DMS114 treated with DMSO at 0.1 percent for 48 hours (cell line): ENCODE measurements around the gene MRPL18.
"Not testable (repeated sequence)": the region's sequence is repeated elsewhere in the genome, so short reads cannot be mapped to it uniquely, and the experiment has no call there.

Source experiments
- DNase-seq: peaks from one replicate; lab custom pipeline; 2025; ENCODE audit not compliant: unreplicated experiment; lab: John Stamatoyannopoulos, UW

The MRPL18 gene

DNA sequence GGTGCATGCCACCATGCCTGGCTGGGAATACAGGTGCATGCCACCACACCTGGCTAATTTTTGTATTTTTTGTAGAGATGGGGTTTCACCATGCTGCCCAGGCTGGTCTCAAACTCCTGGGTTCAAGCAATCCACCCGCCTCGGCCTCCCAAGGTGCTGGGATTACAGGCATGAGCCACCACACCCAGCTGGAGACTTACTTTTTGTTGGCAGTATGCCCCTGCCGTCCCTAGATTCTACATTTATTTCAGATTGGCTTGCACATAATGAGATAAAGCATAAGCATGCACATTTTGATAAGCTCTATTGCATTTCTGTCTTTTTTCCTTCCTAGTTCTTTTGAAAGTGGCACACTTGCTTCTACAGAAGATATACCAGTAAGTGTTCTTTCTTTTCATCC lies 26.5 kb downstream of the MRPL18 start:
- not testable (repeated sequence) for DNase-seq

DNA sequence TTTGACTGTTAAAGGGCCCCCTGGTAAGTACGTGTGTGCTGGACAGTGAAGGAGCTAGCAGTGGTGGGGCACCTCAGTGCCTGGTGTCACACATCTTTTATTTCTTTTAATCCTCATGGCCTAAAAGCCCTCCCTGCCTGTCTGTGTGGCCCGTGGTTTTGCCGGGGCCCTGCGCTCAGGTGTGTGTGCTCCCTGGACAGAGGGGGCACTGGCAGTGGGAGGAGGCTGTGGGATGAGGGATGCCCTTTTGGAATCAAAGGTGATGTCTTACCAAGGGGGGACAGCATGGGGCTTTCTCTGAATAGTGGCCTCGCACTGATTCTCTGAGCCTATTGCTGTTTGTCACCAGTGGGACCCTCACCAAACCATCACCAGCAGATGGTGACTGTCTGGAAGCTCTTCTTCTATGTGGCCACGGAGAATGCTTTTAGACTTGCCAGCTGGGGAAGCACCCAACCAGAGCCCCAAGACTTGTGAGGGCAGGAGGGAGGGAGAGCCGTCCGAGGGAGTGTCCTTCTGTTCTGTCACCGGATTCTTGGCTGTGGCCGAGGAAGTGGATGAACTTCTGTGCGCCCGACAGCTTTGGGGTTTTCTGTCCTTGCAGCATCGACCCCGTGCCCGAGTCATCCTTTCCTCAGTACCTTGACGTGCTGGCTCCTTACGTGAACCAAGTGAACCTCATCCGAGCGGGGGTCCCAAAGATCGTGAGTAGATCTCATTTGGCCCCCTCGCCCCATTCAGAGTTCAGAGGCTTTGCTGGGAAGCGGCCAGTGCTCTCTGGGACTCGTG lies 27.9 kb downstream of the MRPL18 start:
- no peak for DNase-seq

DNA sequence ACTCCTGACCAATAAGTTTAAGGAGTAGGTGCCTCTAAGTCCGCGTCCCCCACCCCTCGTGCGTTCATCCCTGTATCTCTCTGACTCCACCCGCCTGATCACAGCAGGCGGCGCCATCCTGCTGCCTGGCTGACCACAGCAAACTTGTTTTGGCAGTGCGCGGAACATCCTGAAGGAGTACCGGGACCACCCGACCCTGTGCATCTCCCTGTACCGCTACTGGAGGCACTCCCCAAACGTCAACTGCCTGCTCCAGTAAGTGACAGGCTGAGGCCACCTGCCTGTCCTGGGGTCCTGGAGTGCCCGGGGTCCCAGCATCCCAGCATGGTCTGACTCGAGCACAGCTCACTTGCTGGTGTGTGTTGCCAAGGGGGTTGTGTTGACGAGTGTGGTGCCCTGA lies 28.8 kb downstream of the MRPL18 start:
- no peak for DNase-seq

DNA sequence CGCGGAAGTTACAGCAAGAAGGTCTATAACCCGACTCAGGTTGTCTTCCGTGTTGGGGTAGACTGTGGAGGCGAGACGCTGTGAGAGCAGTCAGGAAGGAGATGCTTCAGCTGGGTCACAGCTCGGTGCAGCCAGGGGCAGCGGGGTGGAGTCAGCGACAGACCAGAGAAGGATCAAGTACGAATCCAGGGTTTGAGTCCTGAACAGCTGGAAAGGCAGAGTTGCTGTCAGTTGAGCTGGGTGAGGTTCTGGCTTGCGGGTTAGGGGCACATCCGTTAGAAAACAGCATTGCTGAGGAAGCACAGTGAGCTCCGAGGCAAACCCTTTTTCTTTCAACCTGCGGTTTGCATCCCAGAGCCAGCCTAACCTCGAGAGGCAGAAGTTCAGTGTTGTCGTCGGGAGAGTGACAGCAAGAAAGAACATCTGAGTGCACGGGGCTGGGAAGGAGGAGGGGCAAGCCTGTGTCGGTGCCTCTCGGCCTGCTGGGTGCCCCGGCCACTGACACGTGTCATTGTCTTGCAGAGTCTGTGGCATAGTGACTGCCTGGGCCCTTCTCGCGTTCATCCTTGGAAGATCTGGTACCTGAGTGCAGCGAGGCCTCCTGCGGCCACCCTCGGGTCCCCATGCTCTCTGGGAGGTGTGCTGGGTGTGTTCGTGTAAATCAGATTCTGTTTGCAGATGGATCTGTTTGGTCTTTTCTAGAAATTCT lies 29.8 kb downstream of the MRPL18 start:
- no peak for DNase-seq

DNA sequence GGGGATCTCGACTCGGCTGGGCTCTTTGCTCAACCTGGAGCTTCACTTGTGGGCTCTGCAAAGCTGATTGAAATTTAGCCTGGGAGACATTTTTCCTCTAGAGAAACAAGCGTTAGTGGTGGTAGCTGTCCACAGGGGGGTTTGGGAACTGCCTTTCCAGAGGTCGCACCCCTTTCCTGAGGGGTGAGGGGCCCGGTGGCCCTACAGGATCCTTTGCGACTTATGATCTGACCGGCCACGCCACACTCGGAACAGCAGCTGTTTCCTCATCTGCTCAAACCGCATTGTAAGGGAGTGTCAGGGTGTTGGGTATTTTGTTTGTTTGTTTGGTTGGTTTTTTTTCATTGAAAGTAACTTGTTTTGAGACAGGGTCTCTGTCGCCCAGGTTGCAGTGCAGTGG lies 30.9 kb downstream of the MRPL18 start:
- no peak for DNase-seq

DNA sequence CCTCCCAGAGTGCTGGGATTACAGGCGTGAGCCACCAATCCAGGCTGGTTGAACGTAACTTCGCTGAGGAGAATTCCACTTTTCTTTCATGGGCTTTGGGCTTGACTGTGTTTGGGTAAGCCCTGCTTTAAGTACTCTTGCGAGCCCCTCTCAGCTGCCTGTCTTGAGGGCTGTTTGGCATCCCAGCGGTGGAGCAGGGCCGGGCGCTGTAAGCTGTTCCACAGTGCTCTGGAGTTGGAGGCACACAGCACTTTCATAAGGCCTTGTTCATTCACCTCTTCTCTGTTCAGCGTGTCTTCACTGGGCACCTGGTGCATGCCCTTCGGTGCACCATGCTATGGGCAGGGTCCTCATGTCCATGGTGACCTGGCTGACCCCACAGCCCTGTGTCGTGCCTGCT lies 31.5 kb downstream of the MRPL18 start:
- DNase-seq, result no peak

DNA sequence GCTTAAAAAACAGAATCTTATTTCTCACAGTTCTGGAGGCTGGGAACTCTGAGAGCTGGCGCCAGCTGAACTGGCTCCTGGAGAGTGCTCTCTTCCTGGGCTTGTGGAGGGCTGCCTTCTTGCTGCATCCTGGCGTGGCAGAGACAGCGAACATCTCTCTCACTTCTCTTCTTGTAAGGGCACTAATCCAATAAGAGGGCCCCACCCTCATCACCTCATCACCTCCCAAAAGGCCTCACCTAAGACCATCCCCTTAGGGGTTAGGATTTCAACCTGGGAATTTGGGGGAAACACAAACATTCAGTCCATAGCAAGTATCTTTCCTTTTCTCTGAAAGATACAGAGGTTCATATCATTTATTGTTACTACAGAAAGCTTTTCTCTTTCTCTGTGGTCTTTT lies 33.7 kb downstream of the MRPL18 start:
- DNase-seq, result no peak

DNA sequence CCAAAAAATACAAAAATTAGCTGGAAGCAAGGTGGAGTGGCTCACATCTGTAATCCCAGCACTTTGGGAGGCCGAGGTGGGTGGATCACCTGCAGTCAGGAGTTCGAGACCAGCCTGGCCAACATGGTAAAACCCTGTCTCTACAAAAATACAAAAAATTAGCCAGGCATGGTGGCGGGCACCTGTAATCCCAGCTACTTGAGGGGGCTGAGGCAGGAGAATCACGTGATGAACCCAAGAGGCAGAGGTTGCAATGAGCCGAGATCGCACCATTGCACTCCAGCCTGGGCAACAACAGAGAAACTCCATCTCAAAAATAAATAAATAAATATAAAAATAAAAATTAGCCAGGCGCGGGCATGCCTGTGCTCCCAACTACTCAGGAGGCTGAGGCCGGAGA lies 34.4 kb downstream of the MRPL18 start:
- DNase-seq, result not testable (repeated sequence)

DNA sequence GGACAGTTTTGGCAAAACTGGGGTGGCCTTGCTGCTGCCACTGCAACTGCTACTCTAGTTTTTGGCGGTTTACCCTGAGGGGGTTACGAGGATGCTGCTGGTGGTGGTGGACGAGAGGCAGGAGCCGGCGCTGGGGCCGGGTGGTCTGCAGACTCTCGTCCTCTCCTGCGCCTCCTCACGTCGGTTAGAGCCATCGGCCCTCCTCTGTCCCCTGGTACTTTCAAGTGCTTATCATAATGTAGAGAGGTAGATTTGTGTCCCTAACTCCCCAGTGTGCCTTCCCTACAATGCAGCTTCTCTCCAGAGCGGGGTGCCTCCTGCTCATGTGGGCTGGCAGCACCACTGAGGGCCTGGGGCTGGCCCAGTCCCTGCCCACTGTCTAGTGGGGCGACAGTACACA lies 35.7 kb downstream of the MRPL18 start:
- no peak for DNase-seq

DNA sequence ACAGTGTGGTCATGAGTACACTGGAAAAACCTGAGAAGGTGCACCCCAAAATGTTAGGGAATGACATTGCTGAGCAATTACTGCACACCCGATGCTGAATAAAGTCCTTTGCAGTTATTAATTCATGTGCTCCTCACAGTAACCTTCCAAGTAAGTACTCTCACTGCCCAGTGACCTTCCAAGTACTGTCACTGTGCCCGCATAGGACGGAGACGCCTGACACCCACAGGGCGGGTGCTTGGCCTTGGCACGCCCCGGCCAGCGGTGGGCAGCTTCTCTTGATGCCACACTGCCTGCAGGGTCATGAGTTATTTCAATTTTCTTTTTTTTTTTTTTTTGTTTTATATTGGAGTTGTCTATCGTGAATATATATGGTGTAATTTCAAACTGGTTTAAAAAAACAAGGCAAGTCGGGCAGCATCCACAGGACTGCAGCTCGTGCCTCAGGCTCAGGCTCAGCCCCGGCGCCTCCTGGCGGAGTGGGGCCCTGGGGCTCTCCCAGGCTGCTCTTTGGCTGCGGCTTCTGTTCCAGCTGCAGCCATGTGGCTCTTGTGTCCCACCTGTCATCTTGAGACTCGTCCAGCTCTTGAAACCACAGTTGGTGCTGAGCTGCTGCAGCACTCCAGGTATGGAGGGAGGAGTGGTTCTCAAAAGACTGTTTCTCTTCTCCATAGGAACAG lies 36.8 kb downstream of the MRPL18 start:
- DNase-seq, result no peak

DNA sequence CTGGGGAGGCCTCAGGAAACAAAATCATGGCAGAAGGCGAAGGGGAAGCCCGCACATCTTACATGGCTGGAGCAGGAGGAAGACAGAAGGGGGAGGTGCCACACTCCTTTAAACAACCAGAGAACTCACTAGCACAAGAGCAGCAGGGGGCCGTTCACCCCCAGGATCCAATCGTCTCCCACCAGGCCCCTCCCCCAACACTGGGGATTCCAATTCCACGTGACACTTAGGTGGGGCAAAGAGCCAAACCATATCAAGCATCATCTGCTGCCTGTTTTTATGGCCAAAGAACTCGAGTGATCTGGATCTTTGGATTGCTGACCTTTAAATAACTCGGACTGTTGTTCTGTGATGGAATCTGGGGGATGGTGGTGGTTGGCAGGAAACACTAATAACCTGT lies 37.8 kb downstream of the MRPL18 start:
- DNase-seq, result no peak

DNA sequence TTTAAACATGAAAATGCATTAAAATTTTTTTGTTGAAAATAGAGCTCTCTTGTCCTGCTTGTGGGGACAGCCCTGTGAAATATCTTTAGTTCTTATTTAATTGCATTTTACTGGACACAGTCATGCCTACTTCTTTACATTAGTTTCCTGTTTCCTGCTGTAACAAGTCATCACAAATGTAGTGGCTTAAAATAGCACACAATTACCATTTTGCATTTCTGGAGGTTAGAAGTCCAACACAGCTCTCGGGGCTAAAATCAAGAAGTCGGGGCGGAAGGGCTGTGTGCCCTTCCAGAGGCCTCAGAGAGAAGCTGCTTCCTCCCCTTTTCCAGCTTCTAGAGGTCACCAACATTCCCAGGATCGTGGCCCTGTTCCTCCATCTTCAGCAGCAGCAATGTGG lies 39.3 kb downstream of the MRPL18 start:
- DNase-seq, result no peak

DNA sequence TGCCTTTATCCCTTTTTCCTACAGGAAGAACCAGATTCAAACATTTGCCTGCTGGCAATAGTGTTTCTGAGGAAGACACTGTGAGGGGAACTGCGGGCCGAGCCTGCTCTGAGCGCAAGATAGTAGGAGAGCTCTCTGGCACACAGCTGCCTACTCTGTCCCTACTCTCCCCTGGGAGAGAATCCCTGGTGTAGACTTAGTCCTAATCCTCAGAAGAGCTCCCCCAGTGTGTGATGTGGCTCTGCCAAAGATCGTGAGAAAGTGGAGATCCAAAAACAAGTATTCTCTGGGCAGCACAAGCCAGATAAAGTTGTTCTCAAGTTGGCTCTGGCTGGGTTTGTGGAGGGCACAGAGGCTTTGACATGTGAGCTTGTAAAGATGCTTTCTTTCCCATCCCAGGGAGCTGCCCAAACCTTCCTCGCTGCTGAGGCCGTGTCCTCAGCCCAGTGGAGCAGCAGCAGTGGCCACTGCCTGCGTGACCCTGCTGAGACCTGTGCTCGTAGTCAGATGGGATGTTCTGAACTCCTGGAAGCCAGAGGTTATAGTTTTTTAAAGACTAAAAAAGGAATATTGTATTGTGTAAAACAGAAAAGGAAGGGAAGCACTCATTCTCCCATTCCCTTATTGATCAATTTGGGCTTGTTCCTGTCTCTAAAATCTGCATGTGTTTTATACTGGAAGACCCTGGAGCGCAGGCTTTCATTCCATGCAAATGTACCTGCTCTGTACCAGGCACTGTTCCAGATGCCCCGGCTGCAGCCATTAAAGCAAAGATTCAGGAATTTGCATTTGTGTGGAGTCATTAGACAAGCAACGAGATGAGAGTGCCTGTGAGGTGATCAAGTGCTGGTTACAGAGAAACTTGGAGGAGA lies 40.5 kb downstream of the MRPL18 start:
- no peak for DNase-seq

DNA sequence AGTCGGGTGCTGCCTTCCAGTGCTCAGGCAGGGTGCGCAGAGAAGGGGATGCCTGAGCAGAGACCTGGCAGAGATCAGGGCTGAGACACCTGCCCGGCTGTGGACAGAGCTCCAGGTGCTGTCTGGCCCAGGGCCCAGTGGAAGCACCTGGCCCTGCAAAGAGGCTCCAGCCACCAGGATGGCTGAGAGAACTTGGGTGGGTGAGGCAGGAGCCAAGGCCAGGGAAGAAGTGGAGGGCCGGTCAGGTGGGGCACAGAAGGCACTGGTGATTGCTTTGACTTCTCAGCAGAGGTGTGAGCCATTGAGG lies 41.1 kb downstream of the MRPL18 start:
- no peak for DNase-seq

DNA sequence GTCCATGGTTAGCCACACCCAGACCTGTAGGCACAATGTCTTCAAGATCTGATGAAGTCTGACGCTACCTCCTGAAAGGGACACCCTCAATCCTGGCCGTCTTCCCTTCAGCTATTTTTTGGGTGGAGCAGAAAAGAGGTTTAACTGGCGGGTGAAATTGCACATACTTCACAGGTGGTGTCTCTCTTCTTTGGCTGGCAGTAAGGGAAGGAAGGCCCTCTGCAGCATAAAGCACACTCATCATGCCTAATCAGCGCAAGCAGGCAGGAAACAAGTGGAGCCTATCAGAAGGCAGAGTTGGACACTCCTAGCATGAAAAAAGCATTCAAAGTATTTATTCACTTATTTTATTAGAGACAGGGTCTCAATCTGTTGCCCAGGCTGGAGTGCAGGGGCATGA lies 42.7 kb downstream of the MRPL18 start:
- no peak for DNase-seq

DNA sequence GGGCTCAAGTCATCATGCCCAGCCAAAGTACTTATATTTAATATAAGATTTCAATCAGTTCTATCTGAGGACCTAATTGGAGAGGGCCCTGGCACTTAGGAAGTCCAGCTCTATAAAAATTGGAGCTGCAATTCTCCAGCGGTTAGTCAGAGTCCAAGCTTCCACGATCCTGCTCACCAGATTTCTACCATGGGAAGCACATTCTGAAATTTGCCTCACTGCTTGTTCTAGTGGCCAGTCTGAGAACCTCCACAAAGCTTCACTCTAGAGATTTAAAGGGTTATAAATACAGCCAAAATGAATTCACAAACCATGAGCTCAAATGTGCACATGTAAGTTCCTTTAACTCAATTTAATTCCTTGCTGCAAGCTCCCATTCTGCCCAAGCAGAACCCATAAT lies 43.3 kb downstream of the MRPL18 start:
- no peak for DNase-seq

DNA sequence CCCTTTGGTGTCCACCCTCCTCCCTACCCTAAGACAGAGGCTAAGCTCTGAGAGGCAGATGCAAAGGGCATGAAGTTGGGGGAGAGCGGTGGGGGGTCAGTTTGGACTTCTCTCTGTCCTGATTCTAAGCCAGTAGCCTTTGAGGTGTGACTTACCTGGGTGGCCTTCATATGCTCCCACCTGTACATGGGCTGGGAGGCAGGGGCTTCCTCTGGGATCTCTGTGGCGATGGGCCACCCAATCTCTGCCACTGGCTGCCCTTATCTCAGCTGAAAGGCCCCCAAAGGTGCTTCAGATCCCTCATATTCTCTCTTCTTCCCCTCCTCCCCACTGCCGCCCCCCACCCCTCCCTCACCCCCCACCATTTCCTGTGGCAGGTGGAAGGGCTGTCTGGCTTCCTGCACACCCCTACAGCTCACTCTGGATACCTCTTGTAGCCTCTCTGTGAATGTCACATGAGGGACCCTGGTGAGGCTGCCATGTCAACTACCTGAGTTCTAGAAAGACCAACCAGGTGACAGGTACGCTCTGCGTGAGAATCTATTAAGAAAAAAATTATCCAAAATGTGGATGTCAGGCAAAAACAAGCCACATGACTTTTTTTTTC lies 43.8 kb downstream of the MRPL18 start:
- no peak for DNase-seq

DNA sequence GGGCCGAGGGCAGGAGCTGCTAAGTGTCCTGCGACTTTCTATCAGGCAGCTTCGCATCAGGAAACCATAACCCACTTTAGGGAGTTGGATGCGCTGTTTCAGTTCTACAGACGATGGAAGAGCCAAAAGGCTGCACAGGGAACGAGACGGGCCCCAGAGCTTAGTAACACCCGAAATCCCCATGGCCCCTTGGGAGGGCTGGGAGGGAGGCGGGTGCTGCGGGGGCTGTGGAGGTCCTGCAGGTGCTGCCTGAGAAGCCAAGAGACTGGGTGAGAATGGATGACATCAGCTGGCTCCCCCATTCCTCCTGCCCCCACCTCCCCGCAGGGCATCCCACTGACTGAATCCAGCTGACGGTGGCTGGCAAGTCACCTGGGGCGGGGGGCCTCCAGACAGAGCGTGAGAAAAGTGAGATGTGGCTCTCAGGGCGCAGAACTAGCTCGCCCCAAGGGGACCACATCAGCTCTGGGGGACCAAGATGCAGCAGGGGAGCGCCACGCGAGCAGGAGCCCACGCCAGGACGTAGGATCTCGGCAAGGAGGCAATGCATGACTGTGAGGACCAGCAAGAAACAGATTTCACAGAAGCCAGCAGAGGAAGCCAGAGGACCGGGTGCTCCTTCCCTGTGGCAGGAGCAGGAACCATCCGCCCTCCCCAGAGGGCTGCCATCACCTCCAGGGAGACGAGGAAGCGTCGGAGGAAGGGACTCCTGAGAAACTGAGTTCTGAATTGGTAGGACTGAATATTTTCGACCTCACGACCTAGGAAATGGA lies 46.6 kb downstream of the MRPL18 start:
- DNase-seq, result no peak

DNA sequence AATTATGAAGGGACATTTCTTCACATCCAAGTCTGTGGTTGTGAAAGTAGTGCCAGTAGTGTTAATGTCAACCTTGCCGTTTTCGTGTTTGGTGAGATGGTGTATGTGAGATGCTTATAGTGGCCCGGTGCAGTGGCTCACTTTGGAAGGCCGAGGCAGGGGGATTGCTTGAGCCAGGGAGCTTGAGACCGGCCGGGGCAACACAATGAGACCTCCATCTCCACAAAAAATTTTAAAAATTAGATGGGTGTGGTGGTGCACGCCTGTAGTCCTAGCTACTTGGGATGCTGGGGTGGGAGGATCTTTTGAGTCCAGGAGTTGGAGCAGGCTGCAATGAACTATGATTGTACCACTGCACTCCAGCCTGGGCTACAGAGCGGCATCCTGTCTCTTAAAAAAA lies 47.2 kb downstream of the MRPL18 start:
- no peak for DNase-seq

DNA sequence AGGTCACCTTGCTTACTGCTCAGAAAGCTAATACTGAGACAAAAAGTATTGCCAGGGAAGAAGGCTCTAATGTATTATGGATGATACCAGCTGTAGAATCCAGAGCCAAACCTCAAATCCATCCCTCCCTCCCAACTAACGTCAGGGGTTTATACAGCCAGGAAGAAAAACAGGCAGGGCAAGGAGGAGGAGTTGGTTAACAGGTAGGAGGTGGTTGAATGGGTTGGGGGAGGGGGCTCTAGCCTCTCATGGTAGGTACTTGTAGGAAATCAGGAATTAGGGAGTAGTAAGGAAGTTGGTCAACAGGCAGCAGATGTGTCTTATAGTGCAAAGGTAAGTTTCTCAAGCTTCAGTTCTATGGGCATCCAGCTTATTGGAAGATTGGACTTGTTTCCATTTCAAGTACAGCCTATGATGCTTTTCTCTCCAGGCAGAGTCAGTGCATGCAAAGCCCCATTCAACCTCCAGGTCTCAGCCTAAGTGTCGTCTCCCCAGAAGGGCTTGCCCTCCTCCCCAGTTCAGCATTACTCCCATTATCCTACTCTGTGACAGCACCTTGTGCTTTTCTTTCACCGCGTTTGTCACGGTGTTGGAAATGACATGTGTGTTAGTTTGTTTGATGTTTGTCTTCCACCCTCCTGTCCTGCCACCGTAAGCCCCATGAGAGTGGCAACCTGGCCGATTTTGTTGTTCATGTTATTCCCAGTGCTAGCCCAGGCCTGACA lies 47.9 kb downstream of the MRPL18 start:
- no peak for DNase-seq
